ENCODE data around the gene USP34.
"Not testable (repeated sequence)": the region's sequence is repeated elsewhere in the genome, so short reads cannot be mapped to it uniquely, and the experiment has no call there.

Gene USP34

GRCh38 chr2:61470965-61471904 is at the start of gene USP34:
USP34 (minus strand) TSS chr2:61471087; CDS start chr2:61470692, 395 bp downstream.
- DNase-seq (ENCODE audit: low spot score) = peak; percentile 87

- DNase-seq (ENCODE audit: low spot score) = no peak
Observed at GRCh38 chr2:61520261-61520660, 49.4 kb upstream of the USP34 start.

- no peak for DNase-seq (ENCODE audit: low spot score)
Observed at GRCh38 chr2:61512768-61513398, 42.0 kb upstream of the USP34 start.

- DNase-seq (ENCODE audit: low spot score) = no peak
Observed at GRCh38 chr2:61510674-61511671, 40.1 kb upstream of the USP34 start.

GRCh38 chr2:61504949-61505348 is 34.1 kb upstream of the USP34 start:
- DNase-seq (ENCODE audit: low spot score) = no peak

- DNase-seq (ENCODE audit: low spot score) = no peak
Observed at GRCh38 chr2:61499060-61499459, 28.2 kb upstream of the USP34 start.

- DNase-seq (ENCODE audit: low spot score) = no peak
Observed at GRCh38 chr2:61493523-61493942, 22.6 kb upstream of the USP34 start.

- no peak for DNase-seq (ENCODE audit: low spot score)
Observed at GRCh38 chr2:61492476-61492875, 21.6 kb upstream of the USP34 start.

- no peak for DNase-seq (ENCODE audit: low spot score)
Observed at GRCh38 chr2:61485281-61485680, 14.4 kb upstream of the USP34 start.

- no peak for DNase-seq (ENCODE audit: low spot score)
Observed at GRCh38 chr2:61478086-61478485, 7.2 kb upstream of the USP34 start.

GRCh38 chr2:61476929-61477589 is 6.2 kb upstream of the USP34 start:
- DNase-seq (ENCODE audit: low spot score) = not testable (repeated sequence)

GRCh38 chr2:61471905-61472805 is 1.3 kb upstream of the USP34 start:
- no peak for DNase-seq (ENCODE audit: low spot score)

- DNase-seq (ENCODE audit: low spot score) = peak; percentile 57
Observed at GRCh38 chr2:61470122-61470951, 550 bp downstream of the USP34 start.

GRCh38 chr2:61469424-61470121 is 1.3 kb downstream of the USP34 start:
- peak; percentile 22 for DNase-seq (ENCODE audit: low spot score)

GRCh38 chr2:61468231-61468630 is 2.7 kb downstream of the USP34 start:
- not testable (repeated sequence) for DNase-seq (ENCODE audit: low spot score)

GRCh38 chr2:61465045-61465444 is 5.8 kb downstream of the USP34 start:
- DNase-seq (ENCODE audit: low spot score) = no peak

GRCh38 chr2:61463769-61464475 is 7.0 kb downstream of the USP34 start:
- no peak for DNase-seq (ENCODE audit: low spot score)

- DNase-seq (ENCODE audit: low spot score) = no peak
Observed at GRCh38 chr2:61461404-61461803, 9.5 kb downstream of the USP34 start.
